Bone marrow (tissue), 2 donors: ENCODE results near the gene KCNQ1.

Source experiments
- DNase-seq, 2 donors: peaks; one replicate each; lab custom pipeline; 2025; lab: John Stamatoyannopoulos, UW

The KCNQ1 gene

DNA sequence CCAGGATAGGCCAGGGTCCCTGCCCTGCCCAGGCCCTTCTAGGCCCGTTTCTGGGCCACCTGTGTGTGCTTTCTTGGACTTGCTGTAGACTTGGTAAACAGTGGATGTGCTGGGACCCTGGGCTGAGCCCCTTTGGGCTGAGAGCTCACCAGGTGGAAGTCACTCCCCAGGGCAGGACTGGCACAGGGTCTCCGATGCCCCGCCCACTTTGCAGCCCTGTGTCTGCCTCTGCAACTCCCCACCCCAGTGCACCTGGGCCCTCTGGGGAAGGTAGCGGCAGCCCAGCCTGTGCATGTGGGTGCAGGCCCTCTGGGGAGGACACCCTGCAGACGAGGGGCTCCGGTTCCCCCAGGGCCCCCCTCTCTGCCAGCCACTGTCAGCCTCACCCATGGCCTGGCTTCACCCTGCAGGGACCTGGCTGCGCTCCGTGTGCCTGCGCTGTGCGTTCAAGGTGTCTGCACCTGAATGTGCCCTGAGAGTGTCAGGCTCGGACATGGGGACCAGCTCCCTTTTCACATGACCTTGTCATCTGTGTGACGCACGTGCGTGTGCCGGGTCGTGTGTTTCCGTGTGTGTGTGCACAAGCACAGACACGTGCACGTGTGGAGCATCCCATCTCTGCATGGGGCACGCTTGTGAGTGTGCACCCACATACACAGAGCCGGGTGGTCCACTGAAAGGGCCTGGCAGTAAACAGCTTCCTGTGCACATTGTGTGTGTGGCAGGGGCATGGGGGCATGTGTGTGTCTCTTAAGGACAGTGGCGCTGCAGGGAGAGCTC is 136.5 kb downstream of the KCNQ1 start:
- DNase-seq: no peak

DNA sequence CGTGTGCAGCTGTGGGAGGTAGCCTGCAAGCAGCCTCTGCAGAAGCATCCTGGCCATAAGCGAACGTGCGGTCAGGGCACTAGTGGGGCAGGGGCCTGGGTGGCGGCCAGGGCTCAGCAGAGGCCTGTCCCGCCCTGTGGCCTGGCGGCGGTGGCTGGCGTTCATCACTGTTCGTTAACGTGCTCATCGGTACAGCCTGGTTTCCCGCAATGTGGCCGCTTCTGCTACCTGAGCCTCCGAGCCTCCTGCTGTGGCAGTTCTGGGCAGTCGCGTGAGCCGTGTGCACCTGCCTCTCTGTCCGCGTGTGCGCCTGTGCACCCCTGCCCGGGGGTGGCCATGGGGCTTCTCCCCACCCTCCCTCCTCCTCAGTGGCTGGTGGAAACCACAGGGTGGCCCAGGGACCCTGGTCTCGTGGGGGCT is 137.1 kb downstream of the KCNQ1 start:
- no peak for DNase-seq

DNA sequence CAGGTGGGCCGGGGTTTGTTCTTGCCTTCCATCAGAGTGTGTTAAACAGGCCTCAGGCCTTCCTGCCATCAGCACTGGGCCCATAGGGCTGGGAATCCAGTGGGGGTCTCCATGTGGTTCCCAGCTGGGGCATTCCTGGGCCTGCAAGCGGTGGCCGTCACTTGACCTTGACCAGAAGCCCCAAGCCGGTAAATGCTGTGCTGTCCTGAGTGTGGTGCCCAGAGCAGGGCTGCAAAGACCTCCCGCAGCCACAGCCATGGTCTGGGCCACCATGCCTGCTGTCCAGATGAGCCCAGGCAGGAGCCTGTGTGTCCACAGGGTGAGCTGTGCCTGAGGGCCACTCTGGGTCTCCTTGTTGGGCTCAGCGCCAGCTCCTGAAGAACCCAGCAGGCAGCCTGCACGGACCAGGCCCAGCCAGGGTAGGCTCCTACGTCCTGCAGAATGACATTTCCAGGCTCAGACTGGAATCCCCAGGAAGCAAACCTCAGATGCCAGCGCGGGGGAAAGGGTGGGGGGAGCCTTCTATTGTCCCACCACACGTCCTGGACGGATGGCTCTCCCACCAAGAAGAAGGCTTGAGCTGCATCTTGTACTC is 137.6 kb downstream of the KCNQ1 start:
- no peak for DNase-seq

GRCh38 chr11:2582946-2583604 is 138.3 kb downstream of the KCNQ1 start:
- DNase-seq: no peak

DNA sequence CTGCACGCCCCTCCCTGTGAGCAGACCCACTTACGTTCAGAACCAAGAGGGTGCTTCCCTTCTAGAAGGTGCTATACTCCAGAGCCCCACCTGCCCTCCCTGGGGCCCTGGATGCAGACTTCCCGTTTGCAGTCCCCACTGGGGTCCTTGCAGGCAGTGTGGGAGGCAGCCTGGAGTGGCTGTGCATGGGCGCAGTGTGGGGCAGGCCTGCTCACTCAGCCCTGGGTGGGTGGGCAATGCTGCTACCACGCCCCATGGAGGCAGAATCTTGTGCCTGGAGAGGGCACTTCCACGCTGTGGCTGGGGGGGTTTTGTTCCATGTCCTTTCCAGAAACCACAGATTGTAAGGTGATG is 138.8 kb downstream of the KCNQ1 start:
- DNase-seq: no peak

- no peak for DNase-seq
These were observed 139.6 kb downstream of the KCNQ1 start for GRCh38 chr11:2584434-2584811.

DNA sequence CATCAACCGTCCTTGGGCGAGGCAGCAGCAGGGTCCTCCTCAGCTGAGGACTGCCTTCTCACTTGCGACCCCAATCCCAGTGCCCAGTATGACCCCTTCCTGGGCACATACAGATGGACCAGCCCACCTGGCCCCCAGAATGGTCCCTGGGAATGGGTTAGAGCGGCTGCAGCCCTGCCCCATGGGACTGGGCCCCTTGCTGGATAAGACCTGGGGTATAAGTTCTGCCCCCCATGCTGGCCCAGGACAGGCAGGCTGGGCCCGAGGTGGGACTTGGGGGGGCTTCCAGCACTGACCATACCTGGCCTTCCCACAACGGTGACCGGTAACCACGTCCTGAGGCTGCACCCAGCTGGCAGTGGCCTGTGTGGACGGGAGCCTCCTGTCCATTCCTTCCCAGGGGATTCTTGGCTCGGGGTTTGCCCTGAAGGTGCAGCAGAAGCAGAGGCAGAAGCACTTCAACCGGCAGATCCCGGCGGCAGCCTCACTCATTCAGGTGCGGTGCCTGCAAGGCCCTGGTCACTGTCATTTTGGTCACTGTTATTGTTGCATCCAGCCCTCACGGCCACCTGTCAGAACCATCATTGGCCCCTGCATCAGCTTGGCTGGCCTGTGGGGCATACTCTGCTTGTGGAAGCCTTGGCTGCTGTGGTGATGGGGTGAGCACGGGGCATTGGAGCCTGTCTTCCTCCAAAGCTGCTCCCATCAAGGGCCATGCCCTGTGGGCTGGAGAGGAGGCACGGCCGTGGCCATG is 140.2 kb downstream of the KCNQ1 start:
- DNase-seq: no peak

DNA sequence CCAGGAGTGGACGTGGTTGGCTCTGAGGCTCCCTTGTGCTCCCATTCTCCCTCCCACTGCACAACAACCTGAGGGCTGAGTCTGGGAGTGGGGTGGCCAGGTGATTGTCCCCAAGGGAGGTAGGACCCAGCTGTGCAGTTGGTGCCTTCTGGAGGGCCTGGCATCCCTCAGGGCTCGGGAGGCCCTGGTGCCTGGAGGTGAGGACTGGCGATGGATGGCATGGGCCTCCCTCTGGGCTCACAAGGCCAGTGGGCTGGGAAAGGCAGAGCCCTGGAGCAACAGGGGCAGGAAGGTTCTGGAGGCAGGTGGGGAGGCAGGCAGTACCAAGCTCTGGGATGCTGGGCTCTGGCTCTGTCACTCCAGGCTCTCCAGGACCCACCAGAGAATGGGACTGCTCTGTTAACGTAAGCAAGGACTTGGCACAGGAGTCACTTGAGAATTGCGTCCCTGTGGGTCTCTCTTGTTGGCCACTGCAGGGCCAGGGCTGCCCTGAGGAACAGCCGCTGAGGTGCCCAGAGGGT is 140.8 kb downstream of the KCNQ1 start:
- no peak for DNase-seq

DNA sequence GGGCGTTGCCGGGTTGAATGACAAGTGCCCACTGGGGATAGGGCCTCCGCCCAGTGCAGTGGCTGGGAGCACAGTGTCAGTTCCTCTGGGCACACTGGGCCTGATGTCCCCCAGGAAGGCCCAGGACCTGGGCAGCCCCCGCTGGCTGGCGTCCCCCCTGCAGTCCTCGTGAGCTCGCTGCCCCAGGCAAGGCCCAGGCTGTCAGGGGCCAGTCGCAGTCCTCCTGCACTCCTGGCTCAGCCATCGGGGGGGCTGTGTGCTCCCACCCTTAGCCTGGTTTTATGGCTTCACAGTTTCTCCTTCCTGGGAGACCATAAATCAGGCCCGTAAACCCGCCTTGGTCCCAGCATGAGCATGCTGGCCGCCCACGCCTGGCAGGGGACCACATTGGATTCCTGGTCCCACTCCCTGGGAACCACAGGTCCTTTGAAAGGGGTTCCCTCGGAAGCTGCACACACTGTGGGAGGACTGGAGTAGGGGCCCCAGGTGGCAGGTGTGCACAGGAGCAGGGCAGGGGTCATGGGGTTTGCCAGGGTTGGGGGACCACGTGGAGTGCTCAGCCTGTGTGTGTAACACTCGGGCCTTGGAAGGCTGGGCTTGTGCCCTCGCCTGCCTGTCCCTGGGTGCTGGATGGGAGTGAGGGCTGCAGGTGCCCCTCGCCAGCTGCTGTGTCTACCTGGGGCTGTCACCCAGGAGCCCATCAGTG is 141.4 kb downstream of the KCNQ1 start:
- no peak for DNase-seq

GRCh38 chr11:2586793-2587131 is 142.0 kb downstream of the KCNQ1 start:
- no peak for DNase-seq

DNA sequence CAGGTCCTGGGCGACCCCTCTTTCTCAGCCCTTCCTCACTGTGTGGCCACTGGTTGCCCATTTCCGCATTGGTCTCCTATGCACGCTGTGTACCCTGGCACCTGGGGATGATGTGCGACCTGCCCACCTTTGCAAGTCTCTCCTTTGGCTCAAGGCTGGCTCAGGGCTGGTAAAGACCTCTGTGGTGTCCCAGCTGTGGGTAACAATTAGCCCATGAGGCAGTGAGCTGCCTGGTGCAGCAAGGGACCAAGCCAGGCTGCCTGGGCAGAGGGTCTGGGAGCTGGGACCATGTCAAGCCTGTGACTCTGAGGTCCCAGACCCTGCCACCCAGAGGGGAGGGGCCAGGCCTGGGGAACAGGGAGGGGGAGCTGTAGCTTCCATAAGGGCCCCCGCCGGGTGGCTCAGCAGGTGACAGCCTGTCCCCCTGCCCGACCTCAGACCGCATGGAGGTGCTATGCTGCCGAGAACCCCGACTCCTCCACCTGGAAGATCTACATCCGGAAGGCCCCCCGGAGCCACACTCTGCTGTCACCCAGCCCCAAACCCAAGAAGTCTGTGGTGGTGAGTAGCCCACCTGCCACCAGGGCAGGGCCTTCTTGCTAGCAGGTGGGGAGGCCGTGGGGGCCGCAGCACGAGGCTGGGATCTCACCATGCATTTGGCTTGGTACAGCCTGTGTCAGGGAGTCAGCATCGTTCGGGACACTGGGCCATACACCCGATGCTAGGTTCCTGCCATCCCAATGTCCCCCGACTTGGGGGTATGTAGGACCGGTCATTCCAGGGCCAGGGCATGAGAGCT is 142.5 kb downstream of the KCNQ1 start:
- no peak for DNase-seq

DNA sequence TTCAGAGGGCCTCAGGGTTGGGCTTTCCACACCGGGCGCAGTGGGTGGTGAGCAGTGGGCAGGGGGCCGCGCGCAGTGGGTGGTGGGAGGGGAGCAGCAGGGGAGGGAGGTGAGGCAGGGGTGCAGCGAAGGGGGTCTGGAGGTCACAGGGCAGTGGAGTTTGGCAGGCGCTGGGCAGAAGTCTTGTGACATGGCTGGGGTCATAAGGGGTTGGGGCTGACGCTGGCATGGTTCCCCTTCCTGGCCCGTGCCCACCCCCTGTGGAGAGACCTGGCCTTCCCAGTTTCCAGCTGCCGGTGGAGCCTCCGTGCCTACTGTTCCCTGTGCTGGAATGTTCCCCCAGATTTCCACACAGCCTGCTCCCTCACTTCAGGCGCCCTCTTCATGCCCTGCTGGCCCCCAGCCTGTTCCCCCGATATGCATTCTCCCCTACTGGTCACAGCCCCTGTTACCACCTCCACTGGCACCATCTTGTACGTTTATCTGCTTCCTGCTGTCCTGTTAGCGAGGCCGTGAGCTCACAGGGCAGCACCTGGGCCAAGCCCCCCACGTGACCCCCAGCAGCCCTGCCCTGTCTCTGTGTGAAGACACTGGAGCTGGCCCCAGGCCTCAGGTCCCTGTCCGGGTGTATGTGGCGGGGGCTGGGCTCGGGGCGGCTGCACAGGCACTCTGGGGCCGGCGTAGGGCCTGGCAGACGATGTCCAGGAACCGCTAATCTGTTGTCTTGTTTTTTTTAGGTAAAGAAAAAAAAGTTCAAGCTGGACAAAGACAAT is 143.4 kb downstream of the KCNQ1 start:
- no peak for DNase-seq

DNA sequence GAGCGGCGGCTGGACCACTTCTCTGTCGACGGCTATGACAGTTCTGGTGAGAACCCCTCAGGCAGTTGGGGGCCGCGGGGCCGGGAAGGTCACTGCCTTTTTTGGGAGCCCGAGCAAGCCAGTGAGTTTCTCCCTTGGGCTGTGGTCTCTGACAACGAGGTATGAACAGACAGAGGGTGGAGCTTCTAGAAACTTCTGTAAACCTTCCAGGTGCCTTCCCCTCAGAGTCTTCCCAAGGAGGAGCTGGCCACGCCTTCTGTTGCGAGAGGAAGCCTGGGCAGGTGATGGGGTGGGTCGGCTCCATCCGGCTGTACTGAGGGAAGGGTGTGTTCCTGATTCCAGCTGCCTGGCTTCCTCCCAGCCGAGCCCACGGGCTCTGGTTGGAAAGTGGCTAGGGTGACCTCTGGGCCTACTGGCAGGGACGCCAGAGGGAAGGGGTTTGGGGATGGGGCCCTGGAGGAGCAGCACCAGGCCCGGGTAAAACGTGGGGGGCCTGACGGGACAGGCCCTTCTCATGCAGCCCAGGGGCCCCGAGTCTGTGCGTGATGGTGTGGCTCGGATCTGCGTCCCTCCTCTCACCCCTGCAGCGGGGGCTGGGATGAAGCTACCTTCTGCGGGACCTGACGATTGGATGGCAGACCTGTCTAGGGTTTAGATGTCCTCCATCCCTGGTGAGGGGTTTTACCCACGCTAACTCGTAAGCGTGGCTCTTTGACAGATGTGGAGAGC is 144.2 kb downstream of the KCNQ1 start:
- DNase-seq: no peak

- no peak for DNase-seq
These were observed 144.7 kb downstream of the KCNQ1 start for GRCh38 chr11:2589538-2589934.

DNA sequence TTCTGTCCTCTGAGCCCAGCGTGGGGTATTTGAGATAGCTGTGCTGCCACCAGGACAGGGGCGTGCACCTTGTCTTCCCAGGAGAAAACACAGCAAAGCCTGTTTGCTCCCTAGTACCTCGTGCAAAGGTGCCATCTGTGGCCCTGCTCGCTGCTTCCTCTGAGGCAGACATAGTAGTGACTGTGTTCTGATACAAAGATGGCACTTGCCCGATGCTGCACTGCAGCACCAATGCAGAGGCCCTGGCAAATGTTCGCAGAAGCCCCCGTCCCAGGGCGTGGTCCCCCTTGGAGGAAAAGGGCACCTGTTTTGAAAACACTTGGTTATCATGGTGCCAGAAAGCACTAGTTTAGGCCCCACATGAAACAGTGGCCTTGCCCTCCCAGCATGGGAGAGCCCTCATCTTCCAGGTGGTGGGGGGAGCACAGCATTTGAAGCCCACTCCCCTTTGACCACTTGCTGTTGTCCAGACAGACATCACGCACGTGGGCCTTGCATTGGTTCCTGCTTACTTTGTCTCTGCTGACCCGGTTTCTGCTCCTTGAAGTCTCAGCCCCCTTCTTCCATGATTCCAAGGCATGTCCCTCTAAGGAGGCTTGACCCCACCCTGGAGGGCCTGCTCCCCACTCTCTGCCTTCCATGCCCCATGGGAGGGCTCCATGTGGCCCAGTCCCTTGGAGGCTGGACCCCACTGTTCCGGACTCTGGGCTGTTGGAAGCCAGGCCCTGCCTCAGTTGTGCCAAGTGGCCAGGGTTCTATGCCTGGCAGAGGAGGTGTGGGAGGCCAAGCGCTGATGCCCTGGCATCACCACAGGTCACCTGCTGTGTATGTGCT is 145.5 kb downstream of the KCNQ1 start:
- no peak for DNase-seq

GRCh38 chr11:2590965-2591754 is 146.4 kb downstream of the KCNQ1 start:
- no peak for DNase-seq

- no peak for DNase-seq
These were observed 147.0 kb downstream of the KCNQ1 start for GRCh38 chr11:2591805-2592204.
